GM12892 (cell line): ENCODE results near the gene TMIE.

Experiments used
- DNase-seq: peaks from one replicate; pipeline ENCODE4 v3.0.0; 2011; ENCODE audit not compliant: insufficient read length
- FAIRE-seq: peaks from 2 replicates; lab custom pipeline; 2011; peaks lifted over from hg19 to GRCh38; lab: Jason Lieb, UNC
- POLR2A ChIP-seq: IDR thresholded peaks from 2 replicates; pipeline ENCODE4 v1.6.1; 2011; ENCODE audit warnings: low read depth, low read length, control low read depth
- POLR2AphosphoS5 ChIP-seq: IDR thresholded peaks from 2 replicates; pipeline ENCODE4 v1.6.1; 2011; ENCODE audit warnings: low read depth, low read length, control low read depth
- TAF1 ChIP-seq: IDR thresholded peaks from 2 replicates; pipeline ENCODE4 v1.6.1; 2011; ENCODE audit warnings: low read depth, mild to moderate bottlenecking, control low read depth, low read length, borderline replicate concordance

TMIE gene

GRCh38 chr3:46680298-46680826 lies 20.8 kb upstream of the TMIE start:
- FAIRE-seq (no peak), DNase-seq (no peak)
- TF ChIP-seq TAF1, result no peak
- TF ChIP-seq POLR2AphosphoS5, result no peak
- TF ChIP-seq POLR2A, result no peak

- TF ChIP-seq POLR2A, result no peak
Observed at GRCh38 chr3:46681387-46681786, 19.8 kb upstream of the TMIE start.

GRCh38 chr3:46681856-46682540 lies 19.2 kb upstream of the TMIE start:
- FAIRE-seq, result no peak
- TF ChIP-seq POLR2A, result no peak
- TF ChIP-seq TAF1, result no peak
- no peak for TF ChIP-seq POLR2AphosphoS5

More at GRCh38 chr3:46681387-46681786, 19.8 kb upstream of the TMIE start:
- DNase-seq (no peak), FAIRE-seq (no peak)

GRCh38 chr3:46682974-46683373 lies 18.2 kb upstream of the TMIE start:
- DNase-seq (no peak), FAIRE-seq (no peak)
- TF ChIP-seq TAF1 (no peak), POLR2AphosphoS5 (no peak), POLR2A (no peak)

More at GRCh38 chr3:46681856-46682540, 19.2 kb upstream of the TMIE start:
- DNase-seq, result no peak

GRCh38 chr3:46684891-46685290 lies 16.3 kb upstream of the TMIE start:
- DNase-seq, result no peak
- FAIRE-seq, result no peak
- no peak for TF ChIP-seq POLR2AphosphoS5
- TF ChIP-seq POLR2A, result no peak
- TF ChIP-seq TAF1, result no peak

GRCh38 chr3:46685446-46685845 lies 15.7 kb upstream of the TMIE start:
- FAIRE-seq (no peak), DNase-seq (no peak)
- no peak for TF ChIP-seq TAF1
- TF ChIP-seq POLR2A, result no peak
- TF ChIP-seq POLR2AphosphoS5, result no peak

- TF ChIP-seq POLR2AphosphoS5 (no peak), POLR2A (no peak), TAF1 (no peak)
- DNase-seq, result no peak
- FAIRE-seq, result no peak
Observed at GRCh38 chr3:46690798-46691197, 10.4 kb upstream of the TMIE start.

- TF ChIP-seq POLR2AphosphoS5, result no peak
- TF ChIP-seq POLR2A, result no peak
- no peak for TF ChIP-seq TAF1
- FAIRE-seq (no peak), DNase-seq (no peak)
Observed at GRCh38 chr3:46692566-46692990, 8.6 kb upstream of the TMIE start.

GRCh38 chr3:46693038-46693891 lies 7.9 kb upstream of the TMIE start, which contains the start of gene ALS2CL:
TSS of gene ALS2CL (minus strand) at chr3:46693679. CDS start at chr3:46689440, 4,239 bp downstream.
- peak; percentile 59 for DNase-seq
- no peak for TF ChIP-seq POLR2A
- no peak for TF ChIP-seq TAF1
- no peak for TF ChIP-seq POLR2AphosphoS5
- FAIRE-seq, result peak; percentile 57

- FAIRE-seq, result peak; percentile 27
- DNase-seq, result peak; percentile 42
- TF ChIP-seq POLR2A (no peak), POLR2AphosphoS5 (no peak), TAF1 (no peak)
Observed at GRCh38 chr3:46693892-46694226, 7.3 kb upstream of the TMIE start.

GRCh38 chr3:46694520-46694919 lies 6.7 kb upstream of the TMIE start:
- DNase-seq (no peak), FAIRE-seq (no peak)
- TF ChIP-seq TAF1 (no peak), POLR2A (no peak), POLR2AphosphoS5 (no peak)
